ENCODE results near the gene XRN1.

Gene XRN1

DNA sequence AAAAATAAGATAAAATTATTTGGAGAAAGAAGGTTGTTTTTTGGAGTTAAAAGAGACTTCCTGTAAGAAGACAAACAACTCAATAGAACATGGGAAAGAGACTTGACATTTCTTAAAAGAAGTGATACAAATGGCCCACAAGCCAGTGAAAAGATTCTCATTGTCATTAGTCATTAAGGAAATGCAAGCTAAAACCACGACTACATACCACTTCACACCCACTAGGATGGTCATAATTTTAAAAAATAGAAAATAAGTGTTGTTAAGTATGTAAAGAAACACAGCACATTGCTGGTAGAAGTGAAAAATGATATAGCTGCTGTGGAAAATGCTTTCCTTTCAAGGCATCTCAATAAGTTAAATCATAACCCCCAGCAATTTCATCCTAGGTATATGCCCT, 178.1 kb downstream of the XRN1 start:
- DNase-seq (ENCODE audit: low read depth), result no peak

DNA sequence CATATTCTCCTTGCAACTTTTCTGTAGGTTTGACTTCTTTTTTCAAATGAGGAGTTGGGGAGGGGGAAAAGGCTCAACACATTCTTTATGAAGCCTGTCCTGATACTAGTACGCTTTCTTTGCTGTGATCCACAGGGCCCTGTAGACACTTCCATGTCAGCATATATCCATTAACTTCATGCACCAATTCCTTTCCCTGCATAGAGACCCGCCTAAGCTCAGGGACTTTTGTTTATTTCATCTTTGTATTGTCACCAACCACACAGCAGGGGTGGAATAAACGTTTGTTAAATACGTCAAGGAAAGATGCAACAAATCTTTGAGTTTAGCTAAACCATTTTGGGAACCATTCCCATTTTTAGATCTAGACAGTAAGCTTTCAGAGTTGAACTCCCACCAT, 179.4 kb downstream of the XRN1 start:
- DNase-seq (ENCODE audit: low read depth), result no peak

DNA sequence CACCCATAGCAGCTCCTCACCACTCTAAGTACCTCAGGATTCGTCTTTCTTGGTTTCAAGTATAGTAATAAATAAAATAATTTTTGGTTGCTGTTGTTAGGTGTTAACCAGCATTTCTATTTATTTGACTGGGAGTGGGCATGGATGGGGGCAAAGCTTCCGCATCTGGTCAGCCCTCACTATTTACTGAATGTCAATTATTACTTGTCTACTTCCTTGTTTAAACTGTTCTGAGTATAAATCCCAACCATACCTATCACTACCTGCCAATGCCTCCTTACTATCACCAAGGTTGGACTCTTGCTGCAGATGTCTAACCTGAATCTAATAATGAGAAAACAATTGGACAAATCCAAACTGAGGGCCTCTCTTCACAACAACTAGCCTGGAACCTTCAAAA, 180.6 kb downstream of the XRN1 start:
- DNase-seq (ENCODE audit: low read depth), result no peak

DNA sequence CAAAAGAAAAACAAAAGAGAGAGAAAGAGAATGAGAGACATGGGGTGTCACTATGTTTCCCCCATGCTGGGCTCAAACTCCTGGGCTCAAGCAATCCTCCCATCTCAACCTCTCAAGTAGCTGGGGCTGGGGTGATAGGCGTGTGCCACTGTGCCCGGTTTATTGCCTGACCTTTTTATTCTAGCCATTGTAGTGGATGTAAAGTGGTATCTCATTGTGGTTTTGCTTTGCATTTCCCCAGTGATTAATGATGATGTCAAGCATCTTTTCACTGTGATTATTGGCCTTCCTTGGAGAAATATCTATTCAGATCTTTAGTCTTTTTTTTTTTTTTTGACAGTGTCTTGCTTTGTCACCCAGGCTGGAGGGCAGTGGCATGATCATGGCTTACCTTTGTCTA, 184.7 kb downstream of the XRN1 start:
- no peak for DNase-seq (ENCODE audit: low read depth)

DNA sequence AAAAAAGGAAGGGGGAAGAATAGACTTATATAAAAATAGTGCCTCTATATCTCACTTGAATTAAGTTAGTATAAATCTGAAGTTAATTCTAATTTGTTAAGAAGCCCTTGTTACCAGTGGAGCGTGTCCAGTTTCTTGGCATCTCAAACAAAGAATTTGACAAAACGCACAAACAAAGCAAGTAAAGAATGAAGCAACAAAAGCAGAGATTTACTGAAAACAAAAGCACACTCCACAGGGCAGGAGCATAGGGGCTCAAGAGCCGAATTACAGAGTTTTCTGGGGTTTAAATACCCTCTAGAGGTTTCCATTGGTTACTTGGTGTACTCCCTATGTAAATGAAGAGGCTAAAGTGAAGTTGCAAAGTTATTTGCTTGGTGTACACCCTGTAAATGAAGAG, 188.5 kb downstream of the XRN1 start:
- no peak for DNase-seq (ENCODE audit: low read depth)

DNA sequence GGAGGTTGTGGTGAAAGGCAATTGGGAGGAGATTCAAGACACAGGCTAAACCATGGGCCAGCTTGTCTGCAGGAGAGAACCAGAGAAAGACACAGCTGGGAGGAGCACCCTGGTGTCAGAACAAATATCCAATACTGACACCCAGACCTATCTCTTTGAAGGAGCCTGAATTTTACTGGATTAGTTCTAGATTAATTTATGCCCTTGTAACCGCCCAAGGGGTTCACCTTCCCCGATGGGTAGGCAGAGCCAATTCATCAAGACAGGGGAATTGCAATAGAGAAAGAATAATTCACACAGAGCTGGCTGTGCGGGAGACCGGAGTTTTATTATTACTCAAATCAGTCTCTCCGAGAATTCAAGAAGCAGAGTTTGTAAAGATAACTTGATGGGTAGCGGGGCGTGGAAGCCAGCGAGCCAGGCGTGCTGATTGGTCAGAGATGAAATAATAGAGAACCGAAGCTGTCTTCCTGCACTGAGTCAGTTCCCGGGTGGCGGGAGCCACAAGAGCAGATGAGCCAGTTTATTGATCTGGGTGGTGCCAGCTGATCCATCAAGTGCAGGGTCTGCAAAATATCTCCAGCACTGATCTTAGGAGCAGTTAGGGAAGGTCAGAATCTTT, 191.0 kb downstream of the XRN1 start:
- DNase-seq (ENCODE audit: low read depth), result no peak
